ENCODE results near the gene PDF.
"Not testable (repeated sequence)": the region's sequence is repeated elsewhere in the genome, so short reads cannot be mapped to it uniquely, and the experiment has no call there.

The PDF gene

DNA sequence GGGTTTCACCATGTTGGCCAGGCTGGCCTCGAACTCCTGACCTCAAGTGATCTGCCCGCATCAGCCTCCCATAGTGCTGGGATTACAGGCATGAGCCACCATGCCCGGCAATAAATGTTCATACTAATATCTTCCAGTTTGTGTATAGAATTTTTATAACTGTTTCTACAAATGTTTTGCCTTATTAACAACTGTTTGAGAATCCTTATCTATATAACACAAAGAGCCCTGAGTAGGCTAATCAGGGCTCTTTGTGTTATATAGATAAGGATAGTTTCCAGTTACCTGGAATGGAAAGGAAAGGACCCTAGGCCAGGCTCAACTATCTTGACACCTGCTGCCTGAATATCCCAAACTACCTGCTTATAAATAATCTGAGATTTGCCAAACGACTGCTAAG is 38.5 kb upstream of the PDF start:
- no peak overlapping the region for H3K4me3 ChIP-seq (ENCODE audit: control insufficient read depth, low read depth, low read length)
- TF ChIP-seq, protein P1, sequence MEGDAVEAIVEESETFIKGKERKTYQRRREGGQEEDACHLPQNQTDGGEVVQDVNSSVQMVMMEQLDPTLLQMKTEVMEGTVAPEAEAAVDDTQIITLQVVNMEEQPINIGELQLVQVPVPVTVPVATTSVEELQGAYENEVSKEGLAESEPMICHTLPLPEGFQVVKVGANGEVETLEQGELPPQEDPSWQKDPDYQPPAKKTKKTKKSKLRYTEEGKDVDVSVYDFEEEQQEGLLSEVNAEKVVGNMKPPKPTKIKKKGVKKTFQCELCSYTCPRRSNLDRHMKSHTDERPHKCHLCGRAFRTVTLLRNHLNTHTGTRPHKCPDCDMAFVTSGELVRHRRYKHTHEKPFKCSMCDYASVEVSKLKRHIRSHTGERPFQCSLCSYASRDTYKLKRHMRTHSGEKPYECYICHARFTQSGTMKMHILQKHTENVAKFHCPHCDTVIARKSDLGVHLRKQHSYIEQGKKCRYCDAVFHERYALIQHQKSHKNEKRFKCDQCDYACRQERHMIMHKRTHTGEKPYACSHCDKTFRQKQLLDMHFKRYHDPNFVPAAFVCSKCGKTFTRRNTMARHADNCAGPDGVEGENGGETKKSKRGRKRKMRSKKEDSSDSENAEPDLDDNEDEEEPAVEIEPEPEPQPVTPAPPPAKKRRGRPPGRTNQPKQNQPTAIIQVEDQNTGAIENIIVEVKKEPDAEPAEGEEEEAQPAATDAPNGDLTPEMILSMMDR (IDR thresholded peaks at IDR 0.05; ENCODE audit: control insufficient read depth, insufficient read depth, low read depth, low read length, missing control alignments), result no peak
- DNase-seq (ENCODE audit: low read depth), result no peak

DNA sequence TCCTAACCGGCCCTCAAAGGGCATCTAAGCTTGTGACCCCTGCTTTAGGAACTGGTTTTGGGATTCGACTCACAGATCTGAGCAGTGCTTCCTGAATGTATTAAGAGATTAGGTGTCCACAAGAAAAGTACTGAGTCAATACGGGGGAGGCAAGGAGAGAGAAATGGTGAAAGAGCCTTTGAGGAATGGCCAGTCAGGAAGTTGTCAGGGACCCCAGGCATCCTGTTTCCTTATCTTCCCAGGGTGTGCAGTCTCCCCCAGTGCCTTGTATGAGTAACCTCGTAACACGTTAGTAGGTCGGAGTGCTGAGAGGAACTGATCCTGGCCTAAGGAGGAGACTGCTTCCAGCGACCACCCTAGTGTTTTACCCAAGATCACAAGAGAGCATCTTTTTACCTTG is 37.6 kb upstream of the PDF start:
- TF ChIP-seq, protein P1 (IDR thresholded peaks at IDR 0.05; ENCODE audit: control insufficient read depth, insufficient read depth, low read depth, low read length, missing control alignments), result no peak
- DNase-seq (ENCODE audit: low read depth), result no peak
- H3K4me3 ChIP-seq (ENCODE audit: control insufficient read depth, low read depth, low read length), result no peak overlapping the region

DNA sequence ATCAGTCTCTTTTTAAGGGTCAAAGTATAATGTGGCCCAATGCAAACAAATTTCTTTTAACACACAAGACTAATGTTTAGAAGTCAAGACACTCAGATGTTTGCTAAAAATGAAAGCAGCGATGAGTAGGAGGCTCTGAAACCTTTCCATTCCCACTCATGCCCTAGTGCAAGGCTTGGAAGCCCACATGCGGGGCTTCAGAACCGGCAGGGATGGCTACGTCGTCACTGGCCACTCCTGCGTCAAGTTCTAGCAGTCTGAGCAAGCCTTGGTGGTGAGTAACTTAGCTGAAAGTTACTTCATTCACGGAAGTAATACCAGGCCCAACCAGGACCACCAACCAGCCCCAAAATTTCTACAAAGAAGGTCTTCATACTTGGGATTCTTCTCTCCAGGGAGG is 36.0 kb upstream of the PDF start:
- H3K4me3 ChIP-seq (ENCODE audit: control insufficient read depth, low read depth, low read length), result no peak overlapping the region
- TF ChIP-seq, protein P1 (IDR thresholded peaks at IDR 0.05; ENCODE audit: control insufficient read depth, insufficient read depth, low read depth, low read length, missing control alignments), result no peak
- no peak for DNase-seq (ENCODE audit: low read depth)

DNA sequence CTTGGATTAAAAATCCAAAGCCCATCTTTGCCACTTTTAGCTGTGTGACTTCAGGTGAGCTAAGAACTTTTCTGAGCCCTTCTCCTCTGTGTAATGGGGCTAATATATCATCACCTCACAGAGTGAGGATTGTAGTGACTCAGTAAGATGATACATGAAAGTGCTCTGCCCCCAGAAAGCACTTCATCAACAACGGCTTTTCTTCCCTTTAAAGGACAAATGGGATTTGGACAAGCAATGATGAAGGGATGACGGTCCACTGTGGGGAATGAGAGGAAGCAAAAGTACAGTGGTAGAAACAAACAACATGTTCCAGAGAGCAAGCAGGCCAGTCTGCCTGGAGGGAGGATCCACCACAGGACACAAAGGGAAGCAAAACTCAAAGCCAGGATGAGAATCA is 35.5 kb upstream of the PDF start:
- TF ChIP-seq, protein P1 (IDR thresholded peaks at IDR 0.05; ENCODE audit: control insufficient read depth, insufficient read depth, low read depth, low read length, missing control alignments), result no peak
- DNase-seq (ENCODE audit: low read depth), result no peak
- no peak overlapping the region for H3K4me3 ChIP-seq (ENCODE audit: control insufficient read depth, low read depth, low read length)

DNA sequence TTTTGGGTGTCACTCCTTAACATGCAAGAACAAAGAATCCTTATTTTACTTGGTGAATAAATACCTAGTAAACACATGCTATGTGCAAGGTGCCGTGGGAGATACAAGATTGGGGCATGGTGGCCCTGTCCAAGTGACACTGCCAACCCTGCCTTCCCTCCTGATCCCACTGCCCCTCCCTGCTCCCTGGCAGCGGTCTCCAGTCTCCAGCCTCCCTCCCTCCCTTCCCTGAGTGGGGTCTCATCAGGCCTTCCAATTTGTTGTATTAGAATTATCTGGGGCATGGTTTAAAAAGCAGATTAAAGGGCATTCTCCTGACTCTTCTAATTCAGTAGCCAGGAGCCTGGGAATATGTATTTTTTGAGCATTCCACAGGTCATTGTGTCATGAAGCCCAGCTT is 33.7 kb upstream of the PDF start:
- TF ChIP-seq, protein P1 (IDR thresholded peaks at IDR 0.05; ENCODE audit: control insufficient read depth, insufficient read depth, low read depth, low read length, missing control alignments), result no peak
- DNase-seq (ENCODE audit: low read depth), result no peak
- H3K4me3 ChIP-seq (ENCODE audit: control insufficient read depth, low read depth, low read length), result no peak overlapping the region

DNA sequence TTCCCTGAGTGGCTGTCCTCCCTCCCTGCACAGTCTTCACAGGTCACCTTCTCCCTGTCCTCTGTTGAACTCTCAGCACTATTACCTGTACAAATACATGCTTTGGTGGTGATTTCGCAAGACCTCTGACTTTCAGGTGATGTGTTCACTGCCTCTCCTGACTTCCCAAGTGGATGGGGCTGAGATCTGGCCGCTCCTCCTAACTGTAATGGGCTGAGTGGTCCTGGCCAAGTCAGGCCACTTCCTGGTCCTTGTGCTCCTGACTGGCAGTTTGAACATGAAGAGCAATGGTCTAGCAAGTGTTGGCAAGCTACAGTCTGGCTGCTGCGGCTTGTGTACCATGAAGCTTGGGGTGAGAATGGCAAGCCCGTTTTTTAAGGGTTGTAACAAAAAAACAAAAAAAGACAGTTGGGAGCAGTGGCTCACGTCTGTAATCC is 32.9 kb upstream of the PDF start:
- TF ChIP-seq, protein P1 (IDR thresholded peaks at IDR 0.05; ENCODE audit: control insufficient read depth, insufficient read depth, low read depth, low read length, missing control alignments), result no peak
- no peak for DNase-seq (ENCODE audit: low read depth)
- no peak overlapping the region for H3K4me3 ChIP-seq (ENCODE audit: control insufficient read depth, low read depth, low read length)

DNA sequence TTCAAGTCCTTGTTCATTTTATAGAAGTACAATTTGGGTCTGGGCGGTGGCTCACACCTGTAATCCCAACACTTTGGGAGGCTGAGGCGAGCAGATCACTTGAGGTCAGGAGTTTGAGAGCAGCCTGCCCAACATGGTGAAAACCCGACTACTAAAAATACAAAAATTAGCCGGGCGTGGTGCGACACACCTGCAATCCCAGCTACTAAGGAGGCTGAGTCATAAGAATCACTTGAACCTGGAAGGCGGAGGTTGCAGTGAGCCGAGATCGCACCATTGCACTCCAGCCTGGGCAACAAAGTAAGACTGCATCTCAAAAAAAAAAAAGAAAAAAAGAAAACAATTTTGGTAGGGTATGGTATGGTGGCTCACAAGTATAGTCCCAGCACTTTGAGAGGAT is 29.7 kb upstream of the PDF start:
- not testable (repeated sequence) for H3K4me3 ChIP-seq (ENCODE audit: control insufficient read depth, low read depth, low read length); DNase-seq (ENCODE audit: low read depth)
